Left hindlimb (tissue), 1 donor: ENCODE measurements around the gene CAMSAP1.

ENCODE experiments used
- DNase-seq: peaks from one replicate; pipeline ENCODE4 v3.0.0-alpha.2; 2018

The CAMSAP1 gene

DNA sequence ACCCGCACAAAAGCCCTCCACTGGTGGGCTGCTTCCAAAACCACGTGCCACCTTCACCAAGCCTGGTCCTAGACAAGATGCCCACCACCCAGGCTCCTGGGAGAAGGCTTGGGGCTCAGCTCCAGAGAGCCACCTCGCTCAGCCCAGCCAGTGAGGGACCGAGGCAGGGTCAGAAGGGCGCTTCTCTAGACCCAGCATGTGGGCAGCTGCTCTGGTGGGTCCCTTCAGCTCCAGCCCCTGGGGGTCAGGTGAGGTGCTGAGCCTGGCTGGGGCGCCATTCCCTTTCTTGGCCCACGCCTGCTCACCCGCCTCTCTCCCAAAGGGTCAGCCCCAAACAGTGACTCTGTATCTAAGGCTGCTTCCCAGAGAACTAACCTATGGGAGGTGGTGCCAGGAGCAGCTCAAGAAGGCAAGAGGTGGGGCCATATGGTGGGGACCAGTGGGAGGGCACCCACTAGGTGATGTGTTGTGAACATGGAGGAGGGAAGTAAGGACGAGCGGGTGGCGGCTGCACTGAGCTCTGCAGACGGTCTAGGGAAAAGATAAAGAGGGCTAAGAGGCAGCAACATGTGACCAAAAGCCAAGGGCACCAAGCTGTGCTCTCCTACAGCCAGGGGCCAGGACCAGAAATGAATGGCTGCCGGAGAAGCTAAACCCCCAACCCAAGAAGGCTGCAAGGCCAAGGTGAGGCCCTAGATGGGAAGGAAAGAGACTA is 79.3 kb downstream of the CAMSAP1 start:
- no peak for DNase-seq

DNA sequence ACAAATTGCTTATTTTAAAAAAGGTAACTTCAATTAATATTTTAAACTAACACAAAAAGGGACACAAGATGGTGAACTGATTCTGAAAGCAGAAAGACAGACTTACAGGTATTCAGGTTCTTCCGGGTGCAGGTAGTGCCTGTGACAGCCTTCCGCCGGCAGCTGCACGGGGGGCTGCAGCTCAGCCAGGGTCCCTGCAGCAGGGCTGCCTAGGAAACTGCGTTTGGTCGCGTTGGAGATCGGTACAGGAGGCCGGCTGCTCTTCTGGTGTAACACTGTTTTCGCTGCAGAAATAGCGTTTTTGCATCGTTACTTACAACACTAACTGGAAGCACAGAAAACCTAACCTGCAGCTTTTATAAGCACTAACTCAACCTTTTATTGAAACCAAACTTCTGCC is 80.0 kb downstream of the CAMSAP1 start:
- no peak for DNase-seq

DNA sequence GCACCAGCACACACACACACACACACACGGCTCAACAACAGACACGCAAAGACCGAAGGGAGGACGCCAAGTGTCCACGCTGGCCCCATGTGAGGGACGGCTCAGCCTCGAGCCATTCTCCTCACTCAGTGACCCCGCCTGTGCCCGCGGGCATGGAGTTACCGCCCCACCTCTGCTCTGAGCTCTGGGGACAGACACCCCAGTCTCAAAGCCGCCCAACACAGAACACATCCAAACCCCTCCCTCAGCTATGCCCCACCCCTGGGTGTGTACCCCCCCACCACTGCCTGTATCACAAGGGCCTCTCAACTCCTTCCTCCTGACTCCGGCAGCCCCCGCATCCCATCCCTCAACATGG is 81.2 kb downstream of the CAMSAP1 start:
- DNase-seq: no peak

DNA sequence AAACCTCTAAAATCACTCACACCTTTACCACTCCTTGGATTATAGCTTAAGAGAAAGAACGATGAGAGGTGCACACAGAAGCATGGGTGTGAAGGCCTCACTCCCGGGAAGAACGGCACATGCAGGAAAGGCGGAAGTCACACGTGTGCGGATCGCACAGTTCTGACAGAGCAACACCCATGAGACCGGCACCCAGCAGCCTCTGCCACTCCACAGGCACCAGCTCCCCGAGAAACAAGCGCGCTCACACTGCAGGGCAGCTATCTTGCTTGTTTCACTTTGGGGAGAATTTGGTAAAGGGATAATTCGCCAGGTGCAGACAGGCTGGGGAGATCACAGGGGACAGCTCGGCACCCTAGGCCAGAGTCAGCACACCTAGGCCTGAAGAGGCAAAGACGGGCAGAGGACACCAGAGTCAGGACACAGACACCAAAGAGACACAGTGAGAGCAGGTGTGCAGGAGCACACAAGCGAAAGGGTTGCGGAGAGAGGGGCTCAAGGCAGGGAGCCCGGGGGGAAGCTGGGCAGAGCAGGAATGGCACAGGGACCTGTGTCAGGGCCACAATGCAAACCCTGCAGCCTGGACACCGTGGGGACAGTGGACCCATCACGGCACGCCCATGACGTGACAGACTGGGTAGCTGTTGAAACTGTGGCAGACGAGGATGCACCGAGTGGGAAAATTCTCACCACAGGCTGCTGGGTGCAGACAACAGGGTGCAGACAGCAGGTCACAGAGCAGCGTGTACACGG is 81.7 kb downstream of the CAMSAP1 start:
- no peak for DNase-seq

DNA sequence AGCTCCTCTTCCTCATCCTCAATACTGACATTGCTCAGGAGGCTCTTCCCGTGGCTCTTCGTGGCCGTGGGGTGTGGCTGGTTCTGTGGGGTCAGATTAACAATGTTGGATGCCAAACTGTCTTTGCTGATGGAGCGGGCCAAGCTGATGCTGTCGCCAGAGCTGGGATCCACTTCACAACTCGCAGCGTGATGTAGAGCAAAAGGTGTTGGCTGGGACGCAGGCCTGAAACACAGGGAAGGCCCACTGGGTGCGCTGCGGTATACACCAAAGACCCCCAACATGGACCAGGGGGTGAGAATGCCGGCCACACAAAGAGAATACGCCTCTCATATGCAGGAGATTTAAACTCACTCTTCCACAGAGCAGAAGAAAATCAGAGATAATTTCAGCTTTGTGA is 84.3 kb downstream of the CAMSAP1 start:
- DNase-seq: no peak

DNA sequence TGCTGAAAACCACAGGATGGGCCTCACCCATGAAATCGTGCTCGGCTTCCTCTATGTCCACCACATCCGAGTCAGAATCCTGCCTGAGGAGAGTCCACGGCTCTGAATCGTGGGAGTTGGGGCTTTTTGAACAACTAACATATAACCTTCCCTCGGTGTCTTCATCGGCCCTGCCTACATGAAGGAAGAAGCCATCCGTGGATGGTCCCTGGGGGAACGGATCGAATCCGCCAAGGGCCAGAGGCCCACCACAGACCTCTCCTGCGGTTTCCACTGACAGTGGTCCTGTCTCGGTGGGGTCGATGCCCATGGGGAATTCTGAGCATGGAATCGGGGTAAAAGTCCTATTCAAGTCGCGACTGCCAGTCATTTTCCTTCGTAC is 85.0 kb downstream of the CAMSAP1 start:
- DNase-seq: no peak

DNA sequence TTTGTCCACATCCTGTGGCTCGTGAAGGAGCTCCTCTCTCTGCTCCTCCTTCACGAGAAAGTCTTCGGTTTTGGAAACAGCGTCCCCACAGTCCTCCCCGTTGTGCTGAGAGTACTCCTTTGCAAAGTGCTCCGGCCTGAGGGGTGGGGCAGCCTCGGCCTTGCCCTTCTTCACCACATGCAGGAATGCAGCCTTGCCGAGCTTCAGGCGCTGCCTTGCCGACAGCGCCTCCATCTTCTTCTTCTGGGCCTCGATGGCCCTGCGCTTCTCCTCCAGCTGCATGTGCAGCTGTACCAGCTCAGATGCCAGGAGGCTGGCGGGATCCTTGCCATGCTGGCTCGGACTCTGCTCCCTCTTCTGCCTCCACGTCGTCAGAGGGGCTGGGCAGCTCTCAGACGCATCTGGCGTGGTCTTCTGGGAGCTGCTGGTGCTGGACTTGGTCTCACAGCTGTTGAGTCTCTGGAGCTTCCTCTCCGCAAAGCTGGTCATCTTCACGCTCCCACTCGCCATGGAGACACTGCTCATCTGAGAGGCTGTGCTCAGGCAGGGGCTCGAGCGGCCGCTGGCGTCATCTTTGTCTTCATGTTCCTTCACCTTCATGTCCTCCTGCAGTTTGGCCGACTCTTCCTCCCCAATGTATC is 85.5 kb downstream of the CAMSAP1 start:
- DNase-seq: no peak

DNA sequence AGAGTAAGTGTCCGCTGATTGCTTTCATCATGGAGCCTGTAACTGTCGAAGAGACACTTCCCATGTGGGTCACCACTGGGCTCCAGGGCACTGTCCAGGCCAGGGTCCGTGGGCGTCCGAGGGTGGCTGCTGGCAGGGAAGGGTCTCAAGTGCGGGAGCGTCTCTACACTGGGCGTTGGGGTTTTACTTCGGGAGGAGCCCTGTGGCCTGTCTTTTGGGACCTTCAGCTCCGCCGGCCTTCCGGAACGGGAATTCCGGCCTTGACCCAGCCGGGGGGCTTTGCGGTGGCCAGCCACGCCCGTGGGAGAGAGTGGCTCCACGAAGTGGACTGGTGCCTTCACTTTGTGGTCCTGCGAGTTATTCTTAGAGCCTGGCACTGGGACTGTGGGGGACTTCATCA is 86.2 kb downstream of the CAMSAP1 start:
- DNase-seq: no peak

DNA sequence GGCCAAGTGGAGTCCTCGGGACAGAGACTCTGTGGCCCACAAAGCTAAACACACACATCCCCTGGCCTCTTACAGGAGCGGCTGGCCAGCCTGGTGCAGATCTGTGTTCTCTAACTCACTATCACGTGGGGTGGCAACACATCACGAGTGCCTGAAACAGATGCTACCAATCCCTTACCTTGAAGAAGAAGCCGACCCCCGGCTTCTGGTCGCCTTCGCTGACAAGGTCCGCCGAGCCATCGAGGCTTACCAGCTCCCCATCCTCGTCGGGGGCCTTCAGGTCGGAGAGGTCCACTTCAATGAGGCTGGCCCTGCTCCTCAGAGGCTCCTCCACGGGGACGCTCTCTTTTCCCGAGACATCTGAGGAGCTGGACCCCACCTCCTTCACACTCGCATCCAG is 86.7 kb downstream of the CAMSAP1 start:
- DNase-seq: no peak

DNA sequence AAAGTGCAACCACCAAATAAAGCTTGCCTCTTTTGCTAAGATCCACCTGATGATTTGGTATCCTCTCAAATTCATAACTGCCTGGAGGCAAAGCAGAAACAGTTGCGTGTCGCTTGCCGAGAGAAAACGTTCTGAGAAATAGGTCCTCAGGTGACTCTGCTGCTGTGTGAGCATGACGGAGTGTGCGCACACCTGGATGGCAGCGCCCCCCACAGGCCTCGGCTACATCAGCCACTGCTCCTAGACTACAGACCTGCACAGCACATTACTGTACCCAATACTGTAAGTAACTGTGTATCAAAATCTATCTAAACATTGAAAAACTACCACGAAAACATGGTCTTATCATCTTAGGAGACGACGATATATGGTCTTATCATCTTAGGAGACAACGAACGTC is 87.4 kb downstream of the CAMSAP1 start:
- DNase-seq: no peak

DNA sequence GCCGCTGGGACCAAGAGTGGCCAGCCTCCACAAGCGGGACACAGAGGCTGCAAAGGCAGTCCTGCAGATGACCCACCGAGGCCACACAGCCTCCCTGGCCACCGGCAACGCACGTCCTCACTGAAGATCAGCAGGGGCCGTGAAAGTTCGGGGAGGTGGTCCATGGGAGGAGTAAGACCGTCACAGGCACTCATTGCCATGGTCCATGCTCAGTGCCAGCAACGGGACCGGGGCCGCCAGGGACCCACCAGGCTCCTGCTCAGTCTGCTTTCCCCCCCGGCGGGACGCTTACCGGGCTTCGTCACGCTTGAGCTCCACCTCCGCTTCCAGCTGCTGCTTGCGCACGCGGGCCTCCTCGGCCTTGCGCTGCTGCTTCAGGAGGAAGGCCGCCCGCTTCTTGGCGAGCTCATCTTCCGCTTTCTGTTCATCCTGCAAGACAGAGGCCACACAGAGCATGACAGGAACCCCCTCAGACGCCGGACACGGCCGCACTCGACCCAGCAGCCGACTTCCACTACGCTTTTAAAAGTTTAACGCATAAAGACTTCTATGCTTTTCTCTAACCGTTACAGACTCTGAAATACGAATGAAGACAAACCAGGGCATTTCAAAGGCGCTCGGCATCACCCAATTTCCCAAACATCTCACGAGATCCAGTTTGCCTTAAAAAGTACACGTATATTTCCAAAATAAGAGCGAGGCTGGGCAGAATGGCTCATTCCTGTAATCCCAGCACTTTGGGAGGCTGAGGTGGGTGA is 88.4 kb downstream of the CAMSAP1 start:
- no peak for DNase-seq

DNA sequence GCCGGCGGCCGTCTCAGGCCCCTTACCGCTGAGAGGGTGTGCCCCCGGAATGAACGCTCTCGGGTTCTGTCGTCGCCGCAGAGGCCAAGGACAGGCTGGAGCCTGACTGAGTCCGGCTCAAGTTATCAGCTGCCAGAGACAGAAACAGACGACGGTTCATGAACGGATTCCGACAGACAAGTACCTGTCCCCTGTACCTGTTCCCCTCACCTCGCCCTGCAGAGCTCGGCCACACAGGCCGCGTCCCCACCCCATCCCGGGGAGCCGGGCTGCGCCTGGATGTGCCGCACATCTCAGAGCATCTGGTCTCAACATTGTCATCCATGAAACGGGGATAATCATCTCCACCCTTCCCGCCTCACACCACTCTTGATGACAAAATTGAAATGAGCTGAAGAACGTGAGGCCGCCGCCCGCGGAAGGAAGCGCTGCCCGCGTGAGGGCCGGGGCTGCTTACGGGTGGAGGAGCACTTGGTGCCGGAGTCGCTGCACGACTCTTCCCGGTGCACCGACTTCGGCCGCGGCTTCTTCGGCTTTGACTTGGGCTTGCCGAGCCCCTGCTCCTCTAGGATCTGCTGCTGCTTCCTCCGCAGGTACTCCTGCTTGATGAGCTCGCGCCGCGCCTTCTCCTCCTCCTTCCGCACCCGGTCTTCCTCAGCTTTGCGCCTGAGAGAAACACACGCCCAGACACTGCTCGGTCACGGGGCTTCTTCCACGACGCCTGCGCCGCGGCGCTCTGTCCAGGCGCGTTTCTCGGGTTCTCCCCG is 89.2 kb downstream of the CAMSAP1 start:
- DNase-seq: no peak

DNA sequence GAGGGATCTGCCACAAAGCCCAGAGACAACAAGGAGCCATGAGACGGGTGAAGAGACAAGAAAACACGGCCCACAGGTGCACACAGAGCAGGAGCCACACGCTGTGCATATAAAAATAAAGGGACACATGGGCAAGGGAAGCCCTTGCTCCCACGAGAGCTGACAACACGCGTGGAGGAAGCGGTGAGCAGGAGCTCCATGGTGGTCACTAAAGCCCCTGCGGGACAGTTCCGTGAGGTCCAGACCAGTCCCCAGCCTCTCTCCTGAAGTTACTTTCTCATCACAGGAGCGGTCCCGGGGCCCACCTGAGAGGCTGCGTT is 90.7 kb downstream of the CAMSAP1 start:
- DNase-seq: no peak

DNA sequence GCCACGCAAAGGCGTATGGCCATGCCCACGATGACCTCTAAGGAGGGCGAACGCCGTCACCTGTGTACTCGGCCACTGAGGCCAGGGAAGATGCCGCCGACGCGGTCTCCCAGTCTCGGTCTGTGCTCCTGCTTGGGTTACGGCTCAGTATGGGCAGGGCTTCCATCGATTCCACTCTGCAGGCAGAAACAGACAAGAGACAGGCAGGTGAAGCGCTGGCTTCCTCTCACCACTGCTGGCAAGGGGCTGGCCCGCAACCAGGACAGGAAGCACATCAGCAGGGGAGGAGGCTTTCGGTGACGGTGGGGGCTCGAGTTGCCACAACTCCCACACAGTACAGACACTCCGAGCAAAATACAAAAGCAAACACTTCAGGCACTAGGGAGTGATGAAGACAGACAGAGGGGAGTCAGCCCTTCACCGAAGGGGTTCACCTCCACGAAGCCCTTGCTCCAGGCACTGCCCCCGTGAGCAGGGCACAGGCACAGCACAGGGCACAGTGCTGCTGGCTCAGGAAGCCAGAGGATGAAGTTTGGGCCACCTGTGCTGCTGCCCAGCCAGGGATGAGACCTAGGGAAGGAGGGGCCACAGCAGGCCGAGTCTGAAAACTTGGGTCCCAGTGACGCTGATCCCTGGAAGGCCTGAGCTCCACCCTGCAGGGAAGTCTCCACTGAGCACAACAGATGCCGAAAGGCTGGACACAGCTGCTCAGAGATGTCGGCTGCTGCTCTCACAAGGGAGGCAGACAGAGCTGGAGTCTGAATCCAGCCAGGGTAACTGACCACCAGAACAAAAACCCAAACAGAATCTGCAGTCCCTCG is 91.3 kb downstream of the CAMSAP1 start:
- DNase-seq: no peak

DNA sequence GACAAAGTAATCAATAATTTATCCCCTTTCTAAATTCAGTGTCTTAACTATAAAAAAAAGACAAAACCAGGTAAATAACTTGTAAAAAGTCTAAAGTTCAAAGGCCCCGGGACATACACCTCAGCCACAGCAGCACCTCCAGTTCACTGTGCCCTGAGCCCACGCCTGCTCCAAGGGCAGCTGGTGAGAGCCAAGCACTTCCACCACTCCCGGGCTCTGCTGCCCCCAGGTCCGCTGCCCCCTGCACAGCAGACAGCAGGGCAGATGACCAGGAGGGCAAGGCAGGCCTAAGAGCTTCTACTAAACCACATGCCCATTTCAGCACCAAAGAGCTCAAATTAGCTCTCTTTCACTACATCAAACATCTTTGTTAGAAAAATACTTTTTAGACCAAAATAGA is 91.9 kb downstream of the CAMSAP1 start:
- DNase-seq: no peak

DNA sequence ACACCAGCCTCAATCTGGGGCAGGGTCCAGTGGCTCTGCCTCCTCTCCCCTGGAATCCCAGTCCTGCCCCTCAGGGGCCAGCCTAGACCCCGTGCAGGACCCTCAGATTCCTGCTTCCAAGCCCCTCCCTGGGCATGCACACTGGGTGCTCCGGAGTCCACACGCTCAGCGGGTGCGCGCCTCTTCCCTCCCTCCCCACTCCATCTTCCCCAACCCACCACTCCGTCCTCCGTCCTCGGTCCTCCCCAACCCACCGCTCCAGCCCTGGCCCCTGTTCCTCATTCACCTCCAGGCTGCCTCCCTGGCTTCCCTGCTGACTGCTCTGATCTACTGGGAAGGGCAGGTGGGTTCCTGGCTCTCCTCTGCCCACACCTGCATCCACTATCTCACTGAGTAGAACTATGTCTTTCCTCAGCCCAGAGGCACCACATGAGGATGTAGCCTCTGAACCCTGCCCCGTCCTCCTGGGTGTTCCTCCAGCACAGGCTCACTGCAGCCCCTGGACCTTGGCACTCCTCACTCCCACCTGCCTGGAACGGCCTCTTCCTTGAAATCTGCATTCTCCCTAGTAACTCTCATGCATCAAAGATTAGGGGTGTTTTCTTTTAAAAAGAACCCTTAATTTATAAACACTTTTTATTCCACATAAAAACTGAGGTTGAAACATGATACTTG is 92.8 kb downstream of the CAMSAP1 start:
- no peak for DNase-seq

DNA sequence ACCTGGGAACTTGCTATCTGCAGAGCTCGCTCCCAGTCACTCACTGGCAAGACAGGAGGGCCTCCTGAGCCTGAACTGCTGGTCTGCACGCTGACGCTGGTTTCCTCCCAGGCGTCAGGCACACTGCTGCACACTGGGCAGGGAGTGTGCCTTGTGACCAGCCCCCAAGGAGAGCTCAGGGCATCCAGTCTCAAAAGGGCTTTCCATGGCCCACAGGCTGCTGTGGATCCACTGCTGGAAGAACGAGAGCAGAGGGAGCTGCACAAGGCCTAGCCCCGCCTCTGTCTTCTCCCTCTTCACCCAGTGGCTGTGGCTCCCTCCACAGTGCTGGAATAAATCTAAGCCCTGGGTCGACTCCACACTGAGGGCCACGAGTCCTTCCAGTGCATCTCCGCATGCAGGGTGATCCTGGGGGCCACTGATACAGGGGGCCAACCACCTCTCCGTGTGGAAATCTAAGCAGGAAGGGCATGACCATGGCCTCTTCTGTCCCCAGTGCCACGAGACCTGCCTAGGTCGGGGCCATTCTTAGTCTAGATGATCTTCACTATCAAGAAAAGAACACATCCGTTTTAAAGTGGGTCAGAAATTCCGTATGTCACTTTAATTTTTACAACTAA is 93.6 kb downstream of the CAMSAP1 start:
- DNase-seq: no peak

DNA sequence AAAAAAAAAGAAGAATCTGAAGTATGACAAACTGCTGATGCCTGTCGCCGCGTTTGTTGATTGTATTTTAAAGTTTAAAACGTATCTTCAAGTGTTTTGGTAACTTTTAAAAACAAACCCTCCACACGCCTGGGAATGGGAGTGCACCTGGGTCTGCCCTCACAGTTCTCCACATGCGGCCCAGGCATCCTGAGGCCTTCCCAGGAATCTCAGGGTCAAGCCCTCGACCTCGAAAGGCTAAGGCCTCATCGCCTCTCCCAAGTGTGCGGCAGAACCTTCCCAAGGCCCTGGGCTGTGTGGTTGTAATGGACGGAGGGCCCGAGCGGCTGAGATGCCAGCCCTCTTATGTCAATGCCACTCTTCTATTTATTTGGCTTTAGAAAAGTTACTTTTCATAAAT is 94.4 kb downstream of the CAMSAP1 start:
- DNase-seq: no peak

DNA sequence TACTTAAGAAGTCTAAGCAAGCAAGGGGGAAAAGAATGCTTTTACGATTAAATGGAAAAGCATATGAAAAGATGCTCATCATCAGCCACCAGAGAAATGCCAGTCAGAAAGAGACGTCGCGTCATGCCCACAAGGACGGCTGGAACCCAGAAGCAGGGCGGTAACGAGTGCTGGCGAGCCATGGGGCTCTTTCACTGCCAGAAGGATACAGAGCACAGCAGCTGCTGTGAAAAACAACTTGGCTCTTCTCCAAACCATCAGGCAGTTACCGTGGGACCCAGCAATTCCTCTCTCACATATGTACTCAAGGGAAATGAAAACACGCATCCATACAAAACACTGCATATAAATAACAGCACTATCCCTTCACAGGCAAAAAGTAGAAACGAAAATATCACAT is 95.5 kb downstream of the CAMSAP1 start:
- DNase-seq: no peak

DNA sequence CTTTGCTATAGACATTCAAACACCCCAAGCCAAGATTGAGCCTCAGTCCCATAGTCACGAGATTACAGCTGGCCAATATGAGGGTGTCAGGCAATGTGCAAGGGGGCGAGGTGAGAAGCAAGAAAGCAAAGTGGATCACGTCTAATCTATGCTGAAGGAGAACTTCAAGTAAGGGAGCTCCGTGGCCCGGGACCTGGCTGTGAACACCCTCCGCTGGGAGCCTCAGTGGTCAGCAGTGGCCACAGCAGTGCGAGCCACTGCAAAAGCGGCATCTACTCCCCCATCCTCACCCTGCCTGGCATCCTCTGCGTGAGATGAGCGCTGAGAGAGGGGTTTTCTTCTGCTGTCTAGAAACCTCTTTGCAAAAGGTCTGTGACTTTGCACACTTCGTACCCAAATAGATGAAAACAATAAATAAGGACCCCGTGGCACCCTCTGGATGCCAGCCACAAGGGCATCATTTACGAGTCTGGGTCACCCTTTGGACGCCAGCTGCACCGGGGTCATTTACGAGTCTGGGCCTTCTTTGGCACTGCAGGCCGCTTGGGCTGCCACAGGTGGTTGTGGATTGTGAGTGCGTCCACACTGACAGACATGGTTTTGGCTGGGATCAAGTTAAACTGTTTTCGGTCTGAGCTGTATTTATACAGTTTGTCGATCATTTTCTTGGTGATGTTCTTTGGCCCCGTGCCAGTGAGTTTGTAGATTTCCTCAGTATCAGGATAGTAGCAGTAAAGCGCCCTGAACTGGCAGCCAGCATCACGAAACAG is 96.4 kb downstream of the CAMSAP1 start:
- no peak for DNase-seq
